OCI-LY7 (cell line): ENCODE measurements around the gene SLC17A4. TPM values are rescaled to one million over a fixed set of nuclear protein-coding genes. Genes with fewer than 3 reads are reported as not detected.

Source experiments
- BruUV-seq: library from RNA; stranded (reverse); fragments of 400-500 nt; replicated peaks from 2 replicates; lab custom pipeline; 2021; lab: Mats Ljungman, UMichigan
- CTCF ChIA-PET: fragments of 300-600 bp; sonication (Branson Sonifier 250); formaldehyde crosslinking; loops from one replicate; lab custom pipeline; 2022; ENCODE audit warnings: antibody characterized with exemption; ENCODE audit not compliant: unreplicated experiment; lab: Charles Lee
- POLR2A ChIA-PET: fragments of 300-600 bp; sonication (Branson Sonifier 250); formaldehyde crosslinking; loops from one replicate; lab custom pipeline; 2022; ENCODE audit warnings: antibody characterized with exemption; lab: Charles Lee
- DNase-seq: peaks from one replicate; pipeline ENCODE4 v3.0.0-alpha.2; 2015; ENCODE audit warnings: low spot score
- H2AFZ ChIP-seq: fragments of 200-600 bp; sonication (generic), shearing (Covaris generic); 2 replicates; pipeline ENCODE4 v1.6.1; 2014; ENCODE audit warnings: mild to moderate bottlenecking, antibody characterized with exemption, low read length, moderate library complexity
- H3K27ac ChIP-seq: fragments of 200-600 bp; sonication (generic); 2 replicates; pipeline ENCODE4 v1.5.1; 2014; ENCODE audit warnings: mixed run types, low read depth, mild to moderate bottlenecking, moderate library complexity, low read length, inconsistent platforms; ENCODE audit not compliant: poor library complexity, severe bottlenecking
- H3K36me3 ChIP-seq: fragments of 200-600 bp; sonication (generic); 2 replicates; pipeline ENCODE4 v1.6.1; 2014; ENCODE audit warnings: mild to moderate bottlenecking, antibody characterized with exemption, low read length, moderate library complexity, mixed read lengths; ENCODE audit not compliant: insufficient read depth
- H3K4me1 ChIP-seq: fragments of 200-600 bp; sonication (generic); 2 replicates; pipeline ENCODE4 v1.5.1; 2014; ENCODE audit warnings: mild to moderate bottlenecking, low read length; ENCODE audit not compliant: insufficient read depth, poor library complexity, severe bottlenecking
- H3K4me2 ChIP-seq: fragments of 200-600 bp; sonication (generic); 2 replicates; pipeline ENCODE4 v1.6.1; 2014; ENCODE audit warnings: mild to moderate bottlenecking, low read length
- H3K4me3 ChIP-seq: fragments of 200-600 bp; sonication (generic); 2 replicates; pipeline ENCODE4 v1.5.1; 2014; ENCODE audit warnings: mild to moderate bottlenecking, low read depth, low read length; ENCODE audit not compliant: poor library complexity, severe bottlenecking
- H3K79me2 ChIP-seq: fragments of 200-600 bp; sonication (generic); 2 replicates; pipeline ENCODE4 v1.6.1; 2016; ENCODE audit warnings: low read depth, mild to moderate bottlenecking, low read length, moderate library complexity, mixed read lengths; ENCODE audit not compliant: insufficient read depth
- H3K9me2 ChIP-seq: fragments of 200-600 bp; sonication (generic); 2 replicates; pipeline ENCODE4 v1.6.1; 2016; ENCODE audit warnings: mild to moderate bottlenecking, low read length, mixed read lengths; ENCODE audit not compliant: insufficient read depth
- H3K9me3 ChIP-seq: fragments of 200-600 bp; sonication (generic); 2 replicates; pipeline ENCODE4 v1.6.1; 2014; ENCODE audit warnings: mild to moderate bottlenecking, mixed run types, low read length, mixed read lengths
- H4K20me1 ChIP-seq: fragments of 200-600 bp; sonication (generic); 2 replicates; pipeline ENCODE4 v1.6.1; 2014; ENCODE audit warnings: mild to moderate bottlenecking, antibody characterized with exemption, low read length, moderate library complexity, mixed read lengths; ENCODE audit not compliant: insufficient read depth
- CTCF ChIP-seq: fragments of 200-600 bp; sonication (generic); conservative IDR thresholded peaks from 2 replicates; pipeline ENCODE4 v1.5.1; 2014; ENCODE audit warnings: mild to moderate bottlenecking, antibody characterized with exemption, low read length, moderate library complexity, mixed read lengths
- EZH2phosphoT487 ChIP-seq: fragments of 200-600 bp; sonication (generic); IDR thresholded peaks from 2 replicates; pipeline ENCODE4 v1.6.1; 2018; ENCODE audit warnings: low read depth, borderline replicate concordance, mild to moderate bottlenecking, mixed run types, antibody characterized with exemption, low read length, moderate library complexity, mixed read lengths
- intact Hi-C: fragments of 100-400 bp; cut with micrococcal nuclease; formaldehyde crosslinking; loops from one replicate; pipeline ENCODE4 v1.10.0; 2022; ENCODE audit not compliant: unreplicated experiment
- total RNA-seq, 2 experiments: library from RNA; depleted of rRNA in 1 of 2; stranded (reverse); fragments of >200 nt in 1 of 2; shearing (Covaris generic) in 1 of 2; gene quantifications; 2 replicates each; pipeline ENCODE4 v1.2.3, GENCODE V29; 2014 to 2022

Gene SLC17A4
- total RNA-seq, 2 experiments from 2014 or later, result not detected

- H4K20me1 ChIP-seq, result no peaks in the 10 kb centered on the region
- no peak overlapping the region for H3K4me3 ChIP-seq
- no peaks in the 10 kb centered on the region for H3K4me1 ChIP-seq
- TF ChIP-seq CTCF (no peak), EZH2phosphoT487 (no peak)
- ChIA-PET CTCF (no interaction called here), POLR2A (interaction anchor here (0.5 to 1.2 kb wide), 4 partner anchors 10 to 228 kb away, joined by 3 read pairs; no protein-coding TSS in a partner anchor)
- BruUV-seq, result no TSS peak
- H3K9me2 ChIP-seq, result no peaks in the 10 kb centered on the region
- no peak overlapping the region for H3K27ac ChIP-seq
- H3K36me3 ChIP-seq, result no peaks in the 10 kb centered on the region
- H3K9me3 ChIP-seq, result no peaks in the 10 kb centered on the region
- H3K79me2 ChIP-seq, result no peaks in the 10 kb centered on the region
- H3K4me2 ChIP-seq, result no peak overlapping the region
- no peak for DNase-seq
- H2AFZ ChIP-seq, result no peak overlapping the region
- intact Hi-C loops, result no loop called here
Observed at GRCh38 chr6:25793970-25794369, 39.4 kb downstream of the SLC17A4 start.

- Histone ChIP-seq H4K20me1 (no peaks in the 10 kb centered on the region), H3K4me3 (no peak overlapping the region), H3K4me1 (no peaks in the 10 kb centered on the region), H3K9me3 (no peaks in the 10 kb centered on the region), H3K79me2 (no peaks in the 10 kb centered on the region), H2AFZ (no peak overlapping the region), H3K36me3 (no peaks in the 10 kb centered on the region), H3K9me2 (no peaks in the 10 kb centered on the region), H3K27ac (no peak overlapping the region), H3K4me2 (no peak overlapping the region)
- ChIA-PET CTCF (no interaction called here), POLR2A (no interaction called here)
- intact Hi-C loops, result no loop called here
- no peak for DNase-seq
- BruUV-seq, result no TSS peak
- TF ChIP-seq CTCF, result no peak
- no peak for TF ChIP-seq EZH2phosphoT487
Observed at GRCh38 chr6:25794784-25795183, 40.2 kb downstream of the SLC17A4 start.

GRCh38 chr6:25801436-25801835 is 46.9 kb downstream of the SLC17A4 start:
- Histone ChIP-seq H3K4me3 (no peak overlapping the region), H3K36me3 (no peaks in the 10 kb centered on the region), H2AFZ (no peak overlapping the region), H4K20me1 (no peaks in the 10 kb centered on the region), H3K4me2 (no peak overlapping the region), H3K79me2 (no peaks in the 10 kb centered on the region), H3K27ac (no peak overlapping the region), H3K9me3 (no peaks in the 10 kb centered on the region), H3K9me2 (no peaks in the 10 kb centered on the region), H3K4me1 (no peaks in the 10 kb centered on the region)
- no peak for DNase-seq
- POLR2A ChIA-PET, result interaction anchor here (0.9 kb wide), 1 partner anchor 107 kb away, joined by 3 read pairs; no protein-coding TSS in a partner anchor
- BruUV-seq, result no TSS peak
- TF ChIP-seq EZH2phosphoT487, result no peak
- no peak for TF ChIP-seq CTCF
- CTCF ChIA-PET, result no interaction called here
- intact Hi-C loops, result no loop called here
